Ramos (cell line): ENCODE results near the gene COX4I1.

Experiments
- in situ Hi-C: fragments of 300-500 bp; cut with MboI; formaldehyde crosslinking; loops from one replicate; pipeline ENCODE4 v1.14.3; 2022; ENCODE audit warnings: low sequenced_read_pairs; ENCODE audit not compliant: unreplicated experiment

Gene COX4I1

DNA sequence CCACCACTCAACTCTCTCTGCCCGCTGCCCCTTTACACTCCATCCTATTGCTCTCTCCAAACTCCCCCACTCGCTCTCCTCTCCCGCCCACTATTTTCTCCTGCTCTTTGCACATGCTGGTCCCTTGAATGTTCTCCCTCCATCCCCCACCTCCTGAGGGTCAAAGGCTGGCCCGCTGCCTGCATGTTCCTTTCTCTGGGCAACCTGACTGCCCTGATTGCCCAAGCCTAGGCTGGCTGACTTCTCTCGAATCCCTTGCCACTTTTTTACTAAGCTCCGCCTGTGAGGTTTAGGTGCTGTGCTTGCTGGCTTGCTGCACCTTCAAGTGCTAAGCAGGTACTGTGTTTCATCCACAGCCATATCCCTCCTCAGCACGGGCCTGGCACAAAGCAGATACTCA lies 2.9 kb upstream of the COX4I1 start:
- in situ Hi-C loops, result no loop called here

DNA sequence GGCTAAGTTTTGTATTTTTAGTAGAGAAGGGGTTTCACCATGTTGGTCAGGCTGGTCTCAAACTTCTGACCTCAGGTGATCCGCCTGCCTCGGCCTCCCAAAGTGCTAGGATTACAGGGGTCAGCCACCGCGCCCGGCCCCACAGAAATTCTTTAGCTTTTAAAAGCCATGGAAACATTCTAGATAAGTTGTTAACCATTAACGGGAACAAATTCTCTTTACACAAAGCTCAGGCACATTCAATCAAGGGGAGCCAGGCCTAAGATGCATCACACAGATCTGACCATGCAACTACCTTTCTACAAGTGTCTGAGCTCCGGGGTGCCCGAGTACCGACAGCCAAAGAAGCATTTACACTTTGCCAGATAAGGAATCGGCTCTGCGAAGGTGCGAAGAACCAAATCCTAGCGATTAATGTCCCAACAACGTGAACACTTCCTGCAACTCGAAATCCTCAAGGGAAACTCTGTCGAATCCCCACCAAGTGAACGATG lies 1.2 kb upstream of the COX4I1 start:
- in situ Hi-C loops, result no loop called here

DNA sequence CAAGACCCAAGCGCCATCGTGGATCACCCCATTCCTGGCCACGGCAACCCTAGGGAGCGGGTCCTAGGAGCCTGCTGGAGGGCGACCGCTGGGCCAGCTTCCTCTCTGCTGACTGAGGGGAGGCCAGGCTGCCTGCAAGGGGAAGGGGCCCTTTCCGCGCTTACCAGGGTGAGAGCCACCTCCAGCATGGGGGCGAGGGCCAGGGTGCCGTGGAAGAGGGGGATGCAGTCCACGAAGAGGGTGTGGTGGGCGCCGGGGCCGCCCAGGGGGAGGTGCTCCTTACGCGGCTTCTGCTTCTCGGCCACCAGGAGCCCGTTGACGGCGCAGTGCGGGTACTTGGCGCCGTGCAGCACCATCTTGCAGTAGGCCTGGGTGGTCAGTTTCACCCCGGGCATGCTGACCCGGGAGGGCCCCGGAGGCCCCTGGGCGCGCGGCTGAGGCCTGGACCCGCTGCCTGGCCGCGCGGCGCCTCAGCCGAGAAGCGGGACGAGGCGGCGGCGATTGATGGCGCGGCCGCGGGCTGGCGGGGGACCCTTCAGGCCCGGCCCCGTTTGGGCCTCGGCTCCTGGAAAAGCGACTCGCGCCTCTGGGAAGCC lies 496 bp upstream of the COX4I1 start:
- in situ Hi-C loops, result no loop called here

DNA sequence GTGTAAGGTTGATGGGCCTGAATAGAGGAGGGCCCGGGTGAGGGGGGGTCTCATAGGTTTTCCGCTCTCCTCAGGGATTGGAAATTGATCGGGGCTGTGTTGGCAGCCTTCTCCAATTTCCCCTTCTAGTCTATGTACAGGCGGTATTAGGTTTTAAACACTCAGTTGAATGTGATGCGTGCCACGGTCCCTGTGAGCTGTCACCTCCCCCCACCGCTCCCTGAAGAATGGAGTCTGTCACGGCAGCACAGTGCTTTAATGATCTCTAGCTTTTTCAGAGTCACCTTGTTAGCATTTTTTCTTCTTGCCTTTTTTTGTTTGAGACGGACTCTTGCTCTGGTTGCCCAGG lies 800 bp downstream of the COX4I1 start:
- in situ Hi-C loops, result loop anchor here (25.0 kb wide), 1 partner anchor 537 kb away; no protein-coding TSS in a partner anchor

DNA sequence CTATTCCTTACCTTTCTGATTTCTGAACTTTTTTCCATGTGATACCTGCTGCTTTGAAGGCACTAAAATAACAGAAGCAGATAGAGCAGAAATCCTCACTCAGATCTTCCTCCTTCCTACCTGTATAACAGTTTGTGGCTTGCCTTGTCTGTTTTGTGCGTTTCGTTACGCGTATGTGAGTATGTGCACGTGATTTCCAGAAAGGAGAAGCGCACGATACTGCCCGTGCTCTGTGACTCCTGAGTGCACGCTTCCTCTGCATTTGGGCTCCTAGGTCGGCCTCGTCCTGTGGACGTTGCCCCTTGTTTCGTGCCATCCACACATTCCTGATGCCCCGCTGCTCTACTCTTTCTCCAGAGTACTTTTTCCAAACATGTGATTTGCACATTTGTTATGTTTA lies 4.1 kb downstream of the COX4I1 start:
- in situ Hi-C loops, result loop anchor here (25.0 kb wide), 1 partner anchor 534 kb away; no protein-coding TSS in a partner anchor

DNA sequence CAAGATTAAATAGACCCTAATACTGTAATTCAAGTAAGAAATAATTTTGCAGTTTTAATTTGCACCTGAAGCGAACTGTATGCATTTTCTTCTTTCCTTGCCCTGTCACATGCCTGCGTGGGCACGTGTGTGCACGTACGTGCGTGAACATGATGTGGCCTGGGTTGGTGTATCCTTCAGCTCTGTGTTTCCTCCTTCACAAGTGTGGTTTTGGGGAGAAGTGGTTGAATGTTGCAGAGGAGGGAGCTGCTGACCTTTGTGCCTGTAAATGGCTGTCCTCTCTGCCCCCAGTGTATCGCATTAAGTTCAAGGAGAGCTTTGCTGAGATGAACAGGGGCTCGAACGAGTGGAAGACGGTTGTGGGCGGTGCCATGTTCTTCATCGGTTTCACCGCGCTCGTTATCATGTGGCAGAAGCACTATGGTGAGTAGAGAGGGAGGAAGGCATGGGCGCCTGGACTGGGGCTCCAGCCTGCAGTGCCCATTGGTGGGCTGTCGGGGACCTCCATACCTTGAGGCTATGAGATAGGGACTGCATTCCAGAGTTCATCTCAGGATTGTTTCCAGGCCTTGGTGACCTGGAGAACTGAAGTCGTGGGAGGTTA lies 6.0 kb downstream of the COX4I1 start:
- in situ Hi-C loops, result loop anchor here (25.0 kb wide), 1 partner anchor 532 kb away; no protein-coding TSS in a partner anchor

DNA sequence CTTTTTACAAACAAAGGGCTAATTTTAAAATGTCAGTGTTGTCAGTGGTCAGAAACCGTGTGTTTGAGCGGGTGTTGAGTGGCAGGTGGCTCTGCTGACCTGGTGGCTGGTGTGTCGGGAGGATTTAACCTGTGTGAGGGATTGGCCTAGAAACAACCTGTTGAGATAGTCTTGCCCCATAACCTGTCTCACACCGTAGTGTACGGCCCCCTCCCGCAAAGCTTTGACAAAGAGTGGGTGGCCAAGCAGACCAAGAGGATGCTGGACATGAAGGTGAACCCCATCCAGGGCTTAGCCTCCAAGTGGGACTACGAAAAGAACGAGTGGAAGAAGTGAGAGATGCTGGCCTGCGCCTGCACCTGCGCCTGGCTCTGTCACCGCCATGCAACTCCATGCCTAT lies 7.0 kb downstream of the COX4I1 start:
- in situ Hi-C loops, result loop anchor here (25.0 kb wide), 1 partner anchor 531 kb away; no protein-coding TSS in a partner anchor

DNA sequence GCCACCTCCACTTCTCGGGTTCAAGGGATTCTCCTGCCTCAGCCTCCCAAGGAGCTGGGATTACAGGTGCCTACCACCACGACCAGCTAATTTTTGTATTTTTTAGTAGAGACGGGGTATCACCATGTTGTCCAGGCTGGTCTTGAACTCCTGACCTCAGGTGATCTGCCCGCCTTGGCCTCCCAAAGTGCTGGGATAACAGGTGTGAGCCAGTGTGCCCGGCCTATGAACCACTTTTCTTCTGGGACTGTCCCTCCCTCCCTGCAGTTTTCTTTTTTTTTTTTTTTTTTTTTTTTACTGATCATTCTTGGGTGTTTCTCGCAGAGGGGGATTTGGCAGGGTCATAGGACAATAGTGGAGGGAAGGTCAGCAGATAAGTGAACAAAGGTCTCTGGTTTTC lies 7.8 kb downstream of the COX4I1 start:
- in situ Hi-C loops, result loop anchor here (25.0 kb wide), 1 partner anchor 530 kb away; no protein-coding TSS in a partner anchor

DNA sequence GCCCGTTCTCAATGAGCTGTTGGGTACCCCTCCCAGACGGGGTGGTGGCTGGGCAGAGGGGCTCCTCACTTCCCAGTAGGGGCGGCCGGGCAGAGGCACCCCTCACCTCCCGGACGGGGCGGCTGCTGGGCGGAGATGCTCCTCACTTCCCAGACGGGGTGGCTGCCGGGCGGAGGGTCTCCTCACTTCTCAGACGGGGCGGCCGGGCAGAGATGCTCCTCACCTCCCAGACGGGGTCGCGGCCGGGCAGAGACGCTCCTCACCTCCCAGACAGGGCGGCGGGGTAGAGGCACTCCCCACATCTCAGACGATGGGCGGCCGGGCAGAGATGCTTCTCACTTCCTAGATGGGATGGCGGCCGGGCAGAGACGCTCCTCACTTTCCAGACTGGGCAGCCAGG lies 8.6 kb downstream of the COX4I1 start:
- in situ Hi-C loops, result loop anchor here (25.0 kb wide), 1 partner anchor 529 kb away; no protein-coding TSS in a partner anchor

DNA sequence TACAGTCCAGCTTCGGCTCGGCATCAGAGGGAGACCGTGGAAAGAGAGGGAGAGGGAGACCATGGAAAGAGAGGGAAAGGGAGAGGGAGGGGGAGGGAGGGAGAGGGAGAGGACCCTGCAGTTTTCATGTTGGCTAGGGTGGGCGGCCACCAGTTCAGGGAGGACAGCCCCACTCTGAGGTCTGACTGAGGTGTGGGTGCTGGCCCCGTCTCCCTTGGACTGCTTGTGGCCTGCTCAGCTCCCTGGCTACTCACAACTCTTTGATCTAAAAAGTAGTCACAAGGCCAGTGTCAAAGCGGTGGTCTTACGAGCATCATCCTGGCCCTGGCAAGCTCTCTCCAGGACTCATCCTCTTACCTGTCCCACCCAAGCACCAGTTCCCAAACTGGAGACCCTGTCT lies 9.4 kb downstream of the COX4I1 start:
- in situ Hi-C loops, result loop anchor here (25.0 kb wide), 1 partner anchor 528 kb away; no protein-coding TSS in a partner anchor

DNA sequence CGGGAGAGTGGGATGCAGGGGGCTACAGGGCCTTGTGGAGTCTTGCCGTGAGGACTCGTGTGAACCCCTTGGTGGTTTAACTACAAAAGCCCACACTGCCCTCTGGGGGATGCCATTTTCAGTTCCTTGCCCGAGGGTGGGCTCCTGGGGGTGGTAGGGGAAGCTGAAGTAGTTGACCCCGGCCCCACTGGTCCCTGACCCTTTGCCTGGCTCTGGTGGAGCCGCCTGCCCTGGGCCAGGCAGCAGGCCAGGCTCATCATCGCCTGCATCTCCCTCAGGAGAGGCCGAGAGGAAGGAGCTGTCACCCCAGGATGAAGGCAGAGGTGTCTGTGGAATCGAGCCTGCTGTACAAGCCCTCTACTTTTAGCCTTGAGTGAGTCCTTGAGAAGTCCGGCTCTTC lies 10.2 kb downstream of the COX4I1 start:
- in situ Hi-C loops, result loop anchor here (10.0 to 25.0 kb wide), 2 partner anchors 528 to 705 kb away; partner anchors contain the start of gene FOXF1

DNA sequence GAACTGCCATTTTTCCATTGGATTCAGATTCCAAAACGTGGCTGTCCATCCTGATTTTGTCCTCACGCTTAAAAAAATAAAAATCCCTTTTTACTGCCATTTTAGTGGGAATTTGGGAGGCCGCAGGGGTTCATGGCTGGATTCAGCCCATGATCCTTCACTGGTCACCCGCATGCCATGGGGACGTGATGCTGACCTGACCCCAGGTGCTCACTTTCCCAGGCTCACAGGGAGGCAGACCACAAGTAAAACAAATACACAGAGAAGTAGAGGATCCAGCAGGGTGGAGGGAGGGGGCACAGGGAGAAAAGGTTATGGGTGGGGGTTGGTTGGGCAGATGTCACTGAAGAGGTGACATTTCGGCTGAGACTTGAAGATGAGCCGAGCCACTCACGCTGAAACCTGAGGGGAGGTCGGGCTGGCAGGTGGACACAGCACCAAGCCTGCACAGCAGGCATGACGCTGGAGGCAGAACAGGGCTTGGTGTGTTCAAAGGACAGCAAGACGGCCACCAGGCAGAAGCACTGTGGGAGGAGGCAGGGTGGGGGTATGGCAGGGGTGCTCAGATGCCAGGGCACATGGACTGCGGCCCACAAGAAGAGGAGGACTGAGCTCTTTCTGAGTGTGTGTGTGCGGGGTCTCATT lies 10.7 kb downstream of the COX4I1 start:
- in situ Hi-C loops, result loop anchor here (10.0 to 25.0 kb wide), 2 partner anchors 527 to 705 kb away; partner anchors contain the start of gene FOXF1

DNA sequence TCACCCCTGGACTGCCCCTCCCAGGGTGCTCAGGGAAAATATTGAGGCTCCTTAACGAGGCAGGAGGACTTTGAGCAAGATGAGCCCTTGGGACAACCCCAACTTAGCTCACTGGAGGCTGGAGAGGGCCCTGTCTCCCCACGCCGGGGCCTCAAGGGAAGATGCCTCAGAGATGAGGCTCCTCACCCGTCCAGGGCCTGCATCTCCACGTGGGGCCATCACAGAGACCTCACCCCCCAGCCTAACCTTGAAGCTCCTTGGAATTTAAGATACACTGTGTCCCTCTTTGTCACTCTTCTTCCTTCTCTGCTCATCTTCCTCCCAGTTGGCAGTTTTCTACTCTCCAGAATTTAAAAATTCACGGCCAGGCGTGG lies 11.2 kb downstream of the COX4I1 start:
- in situ Hi-C loops, result loop anchor here (10.0 to 25.0 kb wide), 2 partner anchors 527 to 704 kb away; partner anchors contain the start of gene FOXF1

DNA sequence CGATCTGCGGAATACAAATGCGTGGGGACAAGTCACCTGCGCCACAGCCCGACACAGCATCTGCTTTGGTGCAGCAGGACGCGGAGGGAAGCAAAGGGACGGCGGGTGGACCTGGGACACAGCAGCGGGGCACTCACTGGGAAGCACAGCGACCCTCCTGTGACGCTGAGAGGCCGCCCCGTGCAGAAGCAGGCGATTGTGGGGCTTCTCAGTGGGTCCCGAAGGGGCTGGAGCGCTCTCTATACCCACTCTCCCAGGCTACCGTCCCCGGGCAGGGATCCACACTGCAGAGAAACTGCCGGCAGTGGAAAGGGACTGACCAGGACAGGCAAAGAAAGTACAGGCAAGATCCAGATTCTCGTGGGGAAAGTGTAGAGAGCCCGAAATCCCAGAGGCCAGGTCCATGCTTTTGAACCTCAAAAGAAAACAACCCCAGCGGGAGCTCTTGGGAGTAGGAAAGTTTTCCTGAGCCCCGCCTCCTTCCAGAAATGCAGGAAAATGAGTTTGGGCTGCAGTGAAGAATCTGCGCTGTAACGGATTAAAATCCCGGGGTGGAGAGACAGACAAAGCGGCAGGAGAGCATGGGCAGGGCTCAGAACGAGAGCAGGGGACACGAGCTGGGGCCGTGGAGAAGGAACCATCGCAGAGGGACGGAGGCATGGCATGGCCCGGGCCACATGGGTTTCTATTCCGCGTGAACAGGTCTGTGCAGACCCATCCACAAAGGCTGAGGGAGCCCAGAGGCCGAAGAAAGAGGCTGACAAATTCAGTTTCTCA lies 12.7 kb downstream of the COX4I1 start:
- in situ Hi-C loops, result loop anchor here (10.0 to 25.0 kb wide), 2 partner anchors 525 to 703 kb away; partner anchors contain the start of gene FOXF1

DNA sequence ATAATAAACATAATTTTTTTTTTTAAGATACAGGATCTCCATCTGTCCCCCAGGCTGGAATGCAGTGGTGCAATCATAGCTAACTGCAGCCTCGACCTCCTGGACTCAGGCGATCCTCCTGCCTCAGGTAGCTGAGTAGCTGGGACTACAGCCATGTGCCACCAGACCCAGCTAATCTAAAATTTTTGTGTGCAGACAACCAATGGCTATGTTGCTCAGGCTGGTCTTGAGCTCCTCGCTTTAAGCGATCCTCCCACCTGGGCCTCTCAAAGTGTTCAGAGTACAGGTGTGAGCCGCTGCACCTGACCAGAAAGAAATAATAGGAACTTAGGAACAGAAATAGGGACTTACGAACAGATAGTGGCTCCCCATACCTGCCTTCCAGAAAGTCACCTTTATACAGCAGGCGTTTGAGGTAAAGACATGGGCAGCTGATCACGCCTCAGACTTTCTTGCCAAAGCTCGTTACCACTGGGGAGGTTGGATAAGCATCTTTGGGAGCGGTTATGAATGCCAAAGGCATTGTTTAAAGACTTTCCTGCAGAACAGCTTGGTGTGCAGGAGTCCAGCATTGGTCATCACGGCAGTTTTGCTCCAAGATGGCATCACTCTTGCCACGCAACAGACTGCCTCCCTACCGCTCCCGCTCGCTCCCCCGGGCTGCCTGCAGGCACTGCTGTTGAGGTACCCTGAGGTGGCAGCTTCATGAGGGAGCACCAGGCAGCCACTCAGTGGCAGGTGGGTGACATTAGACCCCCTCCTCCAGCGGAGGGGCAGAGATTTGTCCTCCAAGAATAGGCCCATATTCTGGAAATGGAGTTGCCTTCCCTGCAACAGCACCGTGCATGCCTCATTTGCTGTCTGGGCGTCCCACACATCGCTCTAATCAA lies 13.6 kb downstream of the COX4I1 start:
- in situ Hi-C loops, result loop anchor here (10.0 to 25.0 kb wide), 2 partner anchors 524 to 702 kb away; partner anchors contain the start of gene FOXF1

DNA sequence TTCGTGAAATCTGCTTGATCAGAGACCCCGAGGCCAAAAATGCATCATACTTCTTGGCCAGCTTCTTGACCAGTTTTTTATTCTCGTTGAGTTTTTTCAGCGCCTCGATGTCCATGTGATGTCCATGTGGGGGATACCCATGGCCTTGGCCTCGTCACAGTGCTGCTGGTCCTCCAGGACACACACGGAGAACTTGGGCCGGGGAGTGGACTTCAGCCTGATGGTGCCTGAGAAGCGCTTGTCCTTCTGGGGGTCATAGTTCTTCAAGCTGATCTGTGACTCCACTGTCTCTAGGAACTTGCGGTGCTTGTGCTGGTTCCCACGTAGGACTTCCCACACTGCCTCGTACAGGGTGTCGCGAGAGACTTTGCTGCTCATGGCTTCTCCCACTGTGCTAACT lies 16.7 kb downstream of the COX4I1 start:
- in situ Hi-C loops, result loop anchor here (10.0 to 25.0 kb wide), 2 partner anchors 521 to 699 kb away; partner anchors contain the start of gene FOXF1

DNA sequence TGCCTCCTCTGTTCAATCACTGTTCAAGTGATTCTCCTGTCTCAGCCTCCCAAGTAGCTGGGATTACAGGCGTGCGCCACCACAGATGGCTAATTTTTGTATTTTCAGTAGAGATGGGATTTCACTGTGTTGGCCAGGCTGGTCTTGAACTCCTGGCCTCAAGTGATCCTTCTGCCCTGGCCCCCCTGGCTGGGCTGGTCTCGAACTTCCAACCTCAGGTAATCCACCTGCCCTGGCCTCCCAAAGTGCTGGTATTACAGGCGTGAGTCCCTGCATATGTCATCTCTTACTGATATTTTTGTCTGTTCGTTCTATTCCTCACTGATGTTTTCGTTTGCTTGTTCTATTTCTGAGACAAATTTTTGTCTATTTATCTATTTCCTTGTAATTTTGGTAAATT lies 17.7 kb downstream of the COX4I1 start:
- in situ Hi-C loops, result loop anchor here (10.0 to 25.0 kb wide), 2 partner anchors 520 to 698 kb away; partner anchors contain the start of gene FOXF1

DNA sequence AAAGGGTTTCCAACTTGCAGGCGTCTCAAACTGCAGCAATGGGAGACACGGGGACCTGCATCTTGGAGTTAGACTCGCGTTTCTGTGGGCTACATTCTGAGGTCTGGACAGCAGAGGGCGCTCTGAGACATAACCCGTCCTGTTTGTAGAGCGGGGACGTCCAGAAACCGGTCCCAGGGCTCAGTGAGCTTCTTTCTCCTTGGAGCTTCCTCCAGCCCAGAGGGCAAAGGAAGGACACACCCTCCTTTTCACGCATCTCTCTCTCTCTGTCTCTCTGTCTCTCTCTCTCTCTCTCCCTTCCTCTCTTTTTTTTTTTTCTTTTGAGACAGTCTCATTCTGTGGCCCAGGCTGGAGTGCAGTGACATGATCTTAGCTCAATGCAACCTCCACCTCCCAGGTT lies 19.8 kb downstream of the COX4I1 start:
- in situ Hi-C loops, result loop anchor here (10.0 to 25.0 kb wide), 2 partner anchors 518 to 696 kb away; partner anchors contain the start of gene FOXF1

DNA sequence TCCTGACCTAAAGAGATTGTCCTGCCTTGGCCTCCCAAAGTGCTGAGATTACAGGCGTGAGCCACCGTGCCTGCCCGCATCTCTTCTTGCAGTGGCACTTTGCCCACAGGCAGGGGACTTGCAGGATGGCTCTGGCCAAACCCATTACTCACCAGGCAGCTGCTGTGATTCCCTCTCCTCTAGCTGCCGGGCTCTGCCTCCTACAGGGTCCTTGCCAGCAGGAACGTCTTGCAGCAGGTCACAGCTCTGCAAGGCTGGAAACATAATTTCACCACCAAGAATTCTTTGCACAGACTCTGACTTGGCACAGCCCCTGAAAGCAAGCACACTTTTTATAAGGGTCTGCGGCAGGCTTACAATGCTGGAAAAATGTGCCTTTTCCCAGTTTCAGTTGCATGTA lies 20.3 kb downstream of the COX4I1 start:
- in situ Hi-C loops, result loop anchor here (5.0 to 25.0 kb wide), 5 partner anchors 83 to 695 kb away; partner anchors contain the start of gene FOXF1
